SU-DHL-6 (cell line): ENCODE data around the gene GANC.

Experiments used
- H2AFZ ChIP-seq: fragments of 200-600 bp; sonication (generic); 2 replicates; pipeline ENCODE4 v1.6.1; 2014; ENCODE audit warnings: low read depth, mild to moderate bottlenecking, moderate library complexity, mixed read lengths, antibody characterized with exemption, low read length; ENCODE audit not compliant: severe bottlenecking
- H3F3A ChIP-seq: fragments of 200-600 bp; shearing (Covaris generic); 2 replicates; pipeline ENCODE4 v1.6.0; 2016; ENCODE audit warnings: antibody characterized with exemption, mild to moderate bottlenecking; ENCODE audit not compliant: insufficient read depth
- H3K27ac ChIP-seq: fragments of 200-600 bp; sonication (generic); 2 replicates; pipeline ENCODE4 v1.5.1; 2016; ENCODE audit warnings: low read depth, mild to moderate bottlenecking, low read length, moderate library complexity, mixed read lengths
- H3K27me3 ChIP-seq: fragments of 200-600 bp; sonication (generic), shearing (Covaris generic); 2 replicates; pipeline ENCODE4 v1.6.0; 2014; ENCODE audit warnings: mild to moderate bottlenecking, low read length
- H3K36me3 ChIP-seq: fragments of 200-600 bp; sonication (generic); 2 replicates; pipeline ENCODE4 v1.6.1; 2014; ENCODE audit warnings: mild to moderate bottlenecking, low read length, mixed read lengths
- H3K4me2 ChIP-seq: fragments of 300-600, 200-600 bp; shearing (Covaris generic), sonication (generic); 2 replicates; pipeline ENCODE4 v1.6.0; 2014; ENCODE audit warnings: low read length, low read depth, mild to moderate bottlenecking; ENCODE audit not compliant: poor library complexity, severe bottlenecking
- H3K4me3 ChIP-seq: fragments of 200-600 bp; sonication (generic); 2 replicates; pipeline ENCODE4 v1.5.1; 2014; ENCODE audit warnings: antibody characterized with exemption, low read length, mild to moderate bottlenecking, mixed read lengths; ENCODE audit not compliant: insufficient read depth, poor library complexity, severe bottlenecking
- H3K79me2 ChIP-seq: fragments of 200-600 bp; sonication (generic); 2 replicates; pipeline ENCODE4 v1.6.1; 2014; ENCODE audit warnings: mild to moderate bottlenecking, low read length, moderate library complexity; ENCODE audit not compliant: insufficient read depth
- H3K9ac ChIP-seq: fragments of 200-600 bp; sonication (generic); 2 replicates; pipeline ENCODE4 v1.7.0; 2014; ENCODE audit warnings: mild to moderate bottlenecking, low read length
- H3K9me2 ChIP-seq: fragments of 200-600 bp; sonication (generic); replicated peaks from 2 replicates; pipeline ENCODE4 v1.6.1; 2014; ENCODE audit warnings: low read length; ENCODE audit not compliant: insufficient read depth
- H3K9me3 ChIP-seq: fragments of 200-600 bp; sonication (generic); 2 replicates; pipeline ENCODE4 v1.6.1; 2014; ENCODE audit warnings: low read length, mixed read lengths; ENCODE audit not compliant: insufficient read depth
- H4K20me1 ChIP-seq: fragments of 200-600 bp; sonication (generic); 2 replicates; pipeline ENCODE4 v1.6.1; 2014; ENCODE audit warnings: low read depth, mild to moderate bottlenecking, antibody characterized with exemption, low read length, moderate library complexity, mixed read lengths
- EZH2phosphoT487 ChIP-seq: fragments of 200-600 bp; sonication (generic), shearing (Covaris generic); conservative IDR thresholded peaks from 2 replicates; pipeline ENCODE4 v1.6.1; 2018; ENCODE audit warnings: mild to moderate bottlenecking, antibody characterized with exemption, low read length, moderate library complexity, mixed read lengths
- TF ChIP-seq, protein P1 (sequence below): fragments of 200-600 bp; sonication (generic); IDR thresholded peaks from one replicate; pipeline ENCODE4 v1.5.1; 2017; ENCODE audit warnings: antibody characterized with exemption, mild to moderate bottlenecking, low read length, moderate library complexity; ENCODE audit not compliant: insufficient read depth, poor library complexity, severe bottlenecking

GANC gene

DNA sequence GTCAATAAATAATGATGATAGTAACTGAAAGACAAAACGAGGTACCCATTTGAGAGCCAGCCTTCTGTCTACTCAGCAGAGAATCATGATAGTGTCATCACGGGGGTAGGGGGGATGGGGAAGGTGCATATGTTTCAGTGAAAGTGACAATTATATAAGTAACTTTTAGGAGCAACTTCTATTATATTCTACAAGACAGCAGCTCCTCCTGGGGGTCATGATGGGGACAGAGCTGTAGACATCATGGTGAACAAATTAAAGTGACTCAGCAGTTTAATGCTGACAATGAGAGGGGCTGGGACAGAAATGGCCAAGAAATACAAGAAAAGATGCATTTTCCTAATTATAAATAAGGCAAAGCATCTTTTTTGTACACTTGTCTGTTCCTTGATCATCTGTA, 98.1 kb downstream of the GANC start:
- H3K9me2 ChIP-seq, result no peaks in the 10 kb centered on the region
- H3K9me3 ChIP-seq, result no peaks in the 10 kb centered on the region
- H3K27ac ChIP-seq, result no peak overlapping the region
- H3K9ac ChIP-seq, result no peak overlapping the region
- no peaks in the 10 kb centered on the region for H3K27me3 ChIP-seq
- H4K20me1 ChIP-seq, result no peaks in the 10 kb centered on the region
- no peaks in the 10 kb centered on the region for H3K36me3 ChIP-seq
- no peaks in the 10 kb centered on the region for H3F3A ChIP-seq
- H2AFZ ChIP-seq, result peak overlapping the region; percentile 23
- no peaks in the 10 kb centered on the region for H3K79me2 ChIP-seq
- H3K4me3 ChIP-seq, result no peak overlapping the region
- H3K4me2 ChIP-seq, result no peak overlapping the region
- TF ChIP-seq, protein P1, sequence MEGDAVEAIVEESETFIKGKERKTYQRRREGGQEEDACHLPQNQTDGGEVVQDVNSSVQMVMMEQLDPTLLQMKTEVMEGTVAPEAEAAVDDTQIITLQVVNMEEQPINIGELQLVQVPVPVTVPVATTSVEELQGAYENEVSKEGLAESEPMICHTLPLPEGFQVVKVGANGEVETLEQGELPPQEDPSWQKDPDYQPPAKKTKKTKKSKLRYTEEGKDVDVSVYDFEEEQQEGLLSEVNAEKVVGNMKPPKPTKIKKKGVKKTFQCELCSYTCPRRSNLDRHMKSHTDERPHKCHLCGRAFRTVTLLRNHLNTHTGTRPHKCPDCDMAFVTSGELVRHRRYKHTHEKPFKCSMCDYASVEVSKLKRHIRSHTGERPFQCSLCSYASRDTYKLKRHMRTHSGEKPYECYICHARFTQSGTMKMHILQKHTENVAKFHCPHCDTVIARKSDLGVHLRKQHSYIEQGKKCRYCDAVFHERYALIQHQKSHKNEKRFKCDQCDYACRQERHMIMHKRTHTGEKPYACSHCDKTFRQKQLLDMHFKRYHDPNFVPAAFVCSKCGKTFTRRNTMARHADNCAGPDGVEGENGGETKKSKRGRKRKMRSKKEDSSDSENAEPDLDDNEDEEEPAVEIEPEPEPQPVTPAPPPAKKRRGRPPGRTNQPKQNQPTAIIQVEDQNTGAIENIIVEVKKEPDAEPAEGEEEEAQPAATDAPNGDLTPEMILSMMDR, result no peak
- no peak for TF ChIP-seq EZH2phosphoT487

DNA sequence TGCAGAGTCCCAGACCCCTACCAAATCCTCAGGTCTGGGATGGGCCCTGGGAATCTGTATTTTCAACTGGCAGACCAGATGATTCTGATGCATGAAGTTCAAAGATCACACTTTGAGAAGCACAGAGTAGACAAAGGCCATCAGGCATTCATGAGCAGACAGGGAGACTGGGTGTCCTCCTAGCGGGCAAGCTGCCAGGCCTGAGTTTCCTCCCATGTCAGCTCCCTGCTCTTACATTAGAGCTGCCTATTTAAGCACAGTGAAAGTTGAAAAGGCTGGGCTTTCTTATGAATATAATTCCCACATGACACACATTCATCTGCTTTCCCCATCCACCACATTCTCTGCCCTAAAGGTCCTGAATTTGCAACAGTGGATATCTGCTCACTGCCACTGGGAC, 100.3 kb downstream of the GANC start:
- no peaks in the 10 kb centered on the region for H3K79me2 ChIP-seq
- H3K4me2 ChIP-seq, result no peak overlapping the region
- H3K36me3 ChIP-seq, result no peaks in the 10 kb centered on the region
- H3F3A ChIP-seq, result no peaks in the 10 kb centered on the region
- peaks cover 7% of the 10 kb centered on the region; the same call in 1 of the 2 replicates for H3K9me3 ChIP-seq
- no peaks in the 10 kb centered on the region for H3K27me3 ChIP-seq
- no peak overlapping the region for H2AFZ ChIP-seq
- TF ChIP-seq, protein P1, result no peak
- no peak for TF ChIP-seq EZH2phosphoT487
- no peak overlapping the region for H3K4me3 ChIP-seq
- H3K9me2 ChIP-seq, result no peaks in the 10 kb centered on the region
- H3K9ac ChIP-seq, result no peak overlapping the region
- no peak overlapping the region for H3K27ac ChIP-seq
- no peaks in the 10 kb centered on the region for H4K20me1 ChIP-seq

DNA sequence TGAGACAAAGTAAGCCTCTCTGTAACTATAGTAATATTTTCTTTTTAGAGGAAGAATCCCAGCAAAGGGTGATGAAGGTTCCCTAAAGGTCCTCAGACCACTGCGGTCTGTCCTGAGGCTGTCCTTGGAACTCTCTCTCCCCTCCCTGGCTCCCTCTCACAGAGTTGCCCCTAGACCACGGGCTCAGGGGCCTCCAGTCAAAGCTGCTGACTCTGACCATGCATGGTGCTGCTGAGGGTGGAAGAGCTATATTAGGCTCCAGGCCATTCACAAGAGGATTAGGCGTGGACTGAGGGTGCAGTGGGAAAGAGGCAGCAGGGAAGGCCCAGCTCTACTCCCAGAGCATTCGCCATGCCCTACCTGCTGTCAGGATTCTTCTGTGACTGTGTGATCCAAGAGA, 100.9 kb downstream of the GANC start:
- Histone ChIP-seq H3K4me2 (no peak overlapping the region), H3K9me2 (no peaks in the 10 kb centered on the region), H3K27ac (no peak overlapping the region), H4K20me1 (no peaks in the 10 kb centered on the region), H3K79me2 (no peaks in the 10 kb centered on the region), H3K36me3 (no peaks in the 10 kb centered on the region), H3K4me3 (no peak overlapping the region), H3K27me3 (no peaks in the 10 kb centered on the region), H3K9me3 (peaks cover 7% of the 10 kb centered on the region; the same call in 1 of the 2 replicates), H2AFZ (no peak overlapping the region), H3F3A (no peaks in the 10 kb centered on the region), H3K9ac (no peak overlapping the region)
- TF ChIP-seq EZH2phosphoT487, result no peak
- TF ChIP-seq, protein P1, result no peak

DNA sequence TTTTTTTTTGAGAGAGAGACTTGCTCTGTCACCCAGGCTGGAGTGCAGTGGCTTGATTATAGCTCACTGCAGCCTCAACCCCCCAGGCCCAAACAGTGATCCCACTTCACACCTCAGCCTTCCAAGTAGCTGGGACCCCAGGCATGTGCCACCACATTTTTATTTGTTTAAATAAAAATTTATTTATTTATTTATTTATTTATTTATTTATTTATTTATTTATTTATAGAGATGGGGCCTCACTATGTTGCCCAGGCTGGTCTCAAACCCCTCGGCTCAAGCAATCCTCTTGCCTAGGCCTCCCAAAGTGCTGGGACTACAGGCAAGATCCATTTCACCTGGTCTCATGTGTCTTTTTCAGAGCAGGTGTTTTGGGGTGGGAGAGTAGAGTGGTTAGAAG, 101.8 kb downstream of the GANC start:
- Histone ChIP-seq H3K27ac (no peak overlapping the region), H3K9me3 (peaks cover 7% of the 10 kb centered on the region; the same call in 1 of the 2 replicates), H3K79me2 (no peaks in the 10 kb centered on the region), H3K9ac (no peak overlapping the region), H4K20me1 (no peaks in the 10 kb centered on the region), H2AFZ (no peak overlapping the region), H3K4me3 (no peak overlapping the region), H3K4me2 (no peak overlapping the region), H3F3A (no peaks in the 10 kb centered on the region), H3K27me3 (no peaks in the 10 kb centered on the region), H3K9me2 (no peaks in the 10 kb centered on the region), H3K36me3 (no peaks in the 10 kb centered on the region)
- no peak for TF ChIP-seq EZH2phosphoT487
- TF ChIP-seq, protein P1, result no peak
